RWPE1 (cell line): ENCODE measurements around the gene IGSF9B.

ENCODE experiments used
- CTCF ChIA-PET: fragments of 350-600 bp; sonication (Branson Sonifier 250); formaldehyde crosslinking; extraction: SDS; loops from one replicate; lab custom pipeline; 2021; lab: Yijun Ruan, JAX
- POLR2A ChIA-PET: fragments of 400-600 bp; formaldehyde crosslinking; extraction: SDS; loops from one replicate; lab custom pipeline; 2020; ENCODE audit warnings: antibody characterized with exemption; ENCODE audit not compliant: low non-redundant PET; lab: Yijun Ruan, JAX
- DNase-seq: peaks from one replicate; pipeline ENCODE4 v3.0.0; 2012; ENCODE audit warnings: low spot score
- H3K27ac ChIP-seq: fragments of 450-650 bp; 2 replicates; pipeline ENCODE4 v1.5.1; 2017
- TF ChIP-seq, protein P1 (sequence below): fragments of 450-650 bp; conservative IDR thresholded peaks from 2 replicates; pipeline ENCODE4 v1.5.1; 2017; ENCODE audit warnings: low read depth, mild to moderate bottlenecking

The IGSF9B gene

DNA sequence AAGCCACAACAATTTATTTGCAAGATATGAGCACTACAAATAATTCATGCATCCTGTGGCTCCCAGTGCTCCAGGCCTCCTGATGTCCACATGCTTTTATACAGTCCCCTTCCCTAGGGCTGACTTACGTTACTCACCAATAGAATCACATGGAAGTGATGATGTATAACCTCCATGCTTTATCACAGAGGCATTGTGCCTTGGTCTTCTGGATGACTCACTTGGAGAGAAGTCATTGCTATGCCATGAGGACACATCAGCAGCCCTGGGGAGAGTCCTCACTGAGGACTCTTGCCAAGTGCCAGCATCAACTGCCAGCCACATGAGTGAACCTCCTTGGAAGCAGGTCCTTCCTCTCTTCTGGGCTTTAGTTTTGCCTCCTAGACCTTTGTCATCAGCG, 22.0 kb upstream of the IGSF9B start:
- TF ChIP-seq, protein P1, sequence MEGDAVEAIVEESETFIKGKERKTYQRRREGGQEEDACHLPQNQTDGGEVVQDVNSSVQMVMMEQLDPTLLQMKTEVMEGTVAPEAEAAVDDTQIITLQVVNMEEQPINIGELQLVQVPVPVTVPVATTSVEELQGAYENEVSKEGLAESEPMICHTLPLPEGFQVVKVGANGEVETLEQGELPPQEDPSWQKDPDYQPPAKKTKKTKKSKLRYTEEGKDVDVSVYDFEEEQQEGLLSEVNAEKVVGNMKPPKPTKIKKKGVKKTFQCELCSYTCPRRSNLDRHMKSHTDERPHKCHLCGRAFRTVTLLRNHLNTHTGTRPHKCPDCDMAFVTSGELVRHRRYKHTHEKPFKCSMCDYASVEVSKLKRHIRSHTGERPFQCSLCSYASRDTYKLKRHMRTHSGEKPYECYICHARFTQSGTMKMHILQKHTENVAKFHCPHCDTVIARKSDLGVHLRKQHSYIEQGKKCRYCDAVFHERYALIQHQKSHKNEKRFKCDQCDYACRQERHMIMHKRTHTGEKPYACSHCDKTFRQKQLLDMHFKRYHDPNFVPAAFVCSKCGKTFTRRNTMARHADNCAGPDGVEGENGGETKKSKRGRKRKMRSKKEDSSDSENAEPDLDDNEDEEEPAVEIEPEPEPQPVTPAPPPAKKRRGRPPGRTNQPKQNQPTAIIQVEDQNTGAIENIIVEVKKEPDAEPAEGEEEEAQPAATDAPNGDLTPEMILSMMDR = no peak
- no peak for DNase-seq
- no peak overlapping the region for H3K27ac ChIP-seq
- ChIA-PET CTCF (no interaction called here), POLR2A (no interaction called here)

- ChIA-PET POLR2A (no interaction called here), CTCF (no interaction called here)
- DNase-seq = no peak
- TF ChIP-seq, protein P1 = no peak
- H3K27ac ChIP-seq = no peak overlapping the region
Observed at GRCh38 chr11:133977067-133977677, 20.4 kb upstream of the IGSF9B start.

- ChIA-PET POLR2A (no interaction called here), CTCF (interaction anchor here (0.7 kb wide), 1 partner anchor 56 kb away, joined by 3 read pairs; no protein-coding TSS in a partner anchor)
- H3K27ac ChIP-seq = no peak overlapping the region
- TF ChIP-seq, protein P1 = no peak
- no peak for DNase-seq
Observed at GRCh38 chr11:133975488-133975849, 18.7 kb upstream of the IGSF9B start.

GRCh38 chr11:133974836-133975487, 18.2 kb upstream of the IGSF9B start:
- ChIA-PET POLR2A (no interaction called here), CTCF (interaction anchor here (0.7 kb wide), 1 partner anchor 56 kb away, joined by 3 read pairs; no protein-coding TSS in a partner anchor)
- TF ChIP-seq, protein P1 = no peak
- no peak for DNase-seq
- no peak overlapping the region for H3K27ac ChIP-seq

- ChIA-PET POLR2A (no interaction called here), CTCF (no interaction called here)
- TF ChIP-seq, protein P1 = no peak
- no peak for DNase-seq
- H3K27ac ChIP-seq = no peak overlapping the region
Observed at GRCh38 chr11:133971881-133972280, 15.1 kb upstream of the IGSF9B start.

GRCh38 chr11:133969112-133969511, 12.3 kb upstream of the IGSF9B start:
- CTCF ChIA-PET = no interaction called here
- TF ChIP-seq, protein P1 = no peak
- no peak overlapping the region for H3K27ac ChIP-seq
- POLR2A ChIA-PET = no interaction called here
- DNase-seq = no peak
